ENCODE data around the gene ULK3. TPM values are rescaled to one million over a fixed set of nuclear protein-coding genes. Genes with fewer than 3 reads are reported as not detected.

ULK3 gene
- polyA plus RNA-seq, 3 donors, result 33.2 to 34.3 (median 33.6) TPM

DNA sequence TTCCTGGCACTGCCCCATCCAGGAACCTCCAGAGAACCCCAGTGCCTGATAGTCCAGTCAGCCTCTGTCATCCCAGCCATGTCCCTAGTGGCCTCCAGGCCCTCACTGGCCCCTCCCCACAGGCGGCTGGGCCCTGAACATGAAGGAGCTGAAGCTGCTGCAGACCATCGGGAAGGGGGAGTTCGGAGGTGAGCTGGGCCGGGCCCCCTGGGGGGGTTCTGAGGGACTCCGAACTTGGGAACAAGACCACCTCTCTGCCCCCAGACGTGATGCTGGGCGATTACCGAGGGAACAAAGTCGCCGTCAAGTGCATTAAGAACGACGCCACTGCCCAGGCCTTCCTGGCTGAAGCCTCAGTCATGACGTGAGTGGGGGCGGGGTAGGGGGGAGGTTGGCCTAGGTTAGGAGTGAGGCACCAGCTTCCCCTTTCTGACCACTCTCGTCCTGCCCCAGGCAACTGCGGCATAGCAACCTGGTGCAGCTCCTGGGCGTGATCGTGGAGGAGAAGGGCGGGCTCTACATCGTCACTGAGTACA lies 42.3 kb downstream of the ULK3 start:
- DNase-seq, result no peak

GRCh38 chr15:74799856-74800558 lies 42.9 kb downstream of the ULK3 start:
- DNase-seq, result no peak

DNA sequence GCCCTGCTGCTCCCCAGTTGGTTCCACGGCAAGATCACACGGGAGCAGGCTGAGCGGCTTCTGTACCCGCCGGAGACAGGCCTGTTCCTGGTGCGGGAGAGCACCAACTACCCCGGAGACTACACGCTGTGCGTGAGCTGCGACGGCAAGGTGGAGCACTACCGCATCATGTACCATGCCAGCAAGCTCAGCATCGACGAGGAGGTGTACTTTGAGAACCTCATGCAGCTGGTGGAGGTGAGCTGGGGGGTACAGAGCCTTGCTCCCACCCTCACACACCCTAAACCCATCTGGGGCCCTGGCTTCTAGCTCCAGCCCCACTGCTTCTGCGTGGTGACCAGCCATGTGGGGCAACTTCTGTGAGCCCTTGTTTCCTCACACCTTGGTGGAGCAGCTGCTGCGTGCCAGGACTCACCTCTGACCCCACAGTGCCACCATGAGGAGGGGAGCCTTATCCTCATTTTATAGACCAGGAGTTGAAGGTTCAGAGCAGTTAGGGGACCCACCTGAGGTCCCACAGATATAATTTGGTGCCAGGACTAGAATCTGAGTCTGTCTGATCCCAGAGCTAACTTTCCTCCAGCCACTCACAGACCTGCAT lies 43.6 kb downstream of the ULK3 start:
- no peak for DNase-seq

DNA sequence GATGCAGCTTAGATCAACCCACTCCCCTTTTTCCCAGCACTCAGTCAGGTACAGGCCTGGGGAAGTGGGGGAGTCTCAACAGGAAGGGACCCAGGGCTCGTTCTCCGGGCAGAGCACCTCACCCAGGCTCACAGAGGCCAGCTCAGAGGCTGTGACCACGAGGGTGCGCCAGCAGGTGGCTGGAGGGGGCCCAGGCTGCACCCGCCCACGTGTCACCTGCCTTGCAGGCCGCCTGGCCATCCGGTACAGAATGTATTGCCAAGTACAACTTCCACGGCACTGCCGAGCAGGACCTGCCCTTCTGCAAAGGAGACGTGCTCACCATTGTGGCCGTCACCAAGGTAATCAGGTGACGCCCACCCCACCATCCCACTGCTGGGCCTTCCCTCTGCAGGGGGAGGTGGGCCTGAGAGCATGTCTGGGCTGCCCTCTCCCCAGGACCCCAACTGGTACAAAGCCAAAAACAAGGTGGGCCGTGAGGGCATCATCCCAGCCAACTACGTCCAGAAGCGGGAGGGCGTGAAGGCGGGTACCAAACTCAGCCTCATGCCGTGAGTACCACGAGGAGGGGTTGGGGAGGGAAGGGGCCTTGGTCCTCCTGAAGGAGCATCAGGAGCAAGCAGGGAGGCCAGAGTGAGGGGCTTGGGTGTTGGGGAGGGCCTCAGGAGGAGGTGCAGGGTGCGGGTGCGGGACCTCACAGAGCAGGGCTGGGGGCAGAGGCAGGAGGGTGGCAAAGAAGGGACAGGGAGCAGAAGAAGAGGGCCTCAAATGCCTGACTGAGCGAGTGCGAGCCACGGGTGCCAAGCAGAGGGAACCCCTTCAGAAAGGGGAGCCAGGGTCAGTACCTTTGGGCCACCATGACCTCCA lies 44.3 kb downstream of the ULK3 start:
- DNase-seq, result no peak

- DNase-seq, result no peak
Measured at GRCh38 chr15:74795966-74796625, 46.9 kb downstream of the ULK3 start.

DNA sequence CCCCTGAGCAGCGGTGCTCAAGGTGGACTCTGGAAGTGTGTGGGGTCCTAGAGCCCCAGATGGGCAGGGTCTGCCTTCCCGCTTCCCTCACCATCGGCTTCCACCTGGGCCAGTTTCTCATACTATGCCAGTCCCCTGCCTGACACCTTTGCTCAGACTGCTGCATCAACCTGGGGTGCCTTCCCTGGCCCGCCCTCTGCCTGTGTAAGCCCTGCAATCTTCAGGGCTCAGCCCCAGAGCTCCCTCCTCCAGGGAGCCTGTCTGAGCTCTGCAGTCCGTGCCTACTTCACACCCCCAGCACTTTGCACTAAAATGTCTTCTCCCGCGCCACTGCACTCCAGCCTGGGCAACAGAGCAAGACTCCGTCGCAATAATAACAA lies 48.0 kb downstream of the ULK3 start:
- no peak for DNase-seq

DNA sequence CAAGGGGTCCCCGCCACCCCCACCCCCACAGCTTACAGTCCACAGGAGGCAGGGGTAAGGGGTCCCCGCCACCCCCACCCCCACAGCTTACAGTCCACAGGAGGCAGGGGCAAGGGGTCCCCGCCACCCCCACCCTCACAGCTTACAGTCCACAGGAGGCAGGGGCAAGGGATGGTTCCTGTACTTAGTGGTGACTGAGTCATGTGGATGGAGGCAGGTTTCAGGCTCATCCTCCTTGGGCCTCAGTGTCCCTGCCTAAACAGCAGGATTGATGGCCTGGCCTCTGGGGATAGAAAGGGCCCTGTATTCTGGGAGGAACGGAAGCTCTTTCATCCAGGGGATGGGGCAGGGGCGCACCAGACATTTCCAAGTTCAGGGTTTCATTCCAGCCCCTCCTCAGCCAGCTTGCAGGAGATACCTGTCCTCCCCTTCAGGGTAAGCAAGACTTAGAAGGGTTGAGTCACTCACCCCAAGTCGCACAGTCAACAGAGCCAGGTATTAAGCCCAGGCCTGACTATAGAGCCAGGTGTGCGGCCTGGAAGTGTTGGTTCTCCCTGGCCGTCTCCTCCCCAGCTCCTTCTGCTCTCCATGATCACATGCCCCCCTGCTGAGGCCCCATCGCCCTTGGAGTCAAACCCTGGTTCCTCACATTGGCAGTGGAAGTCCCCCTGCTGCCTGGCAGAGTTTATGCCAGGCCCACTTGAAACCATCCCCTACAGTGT lies 48.5 kb downstream of the ULK3 start:
- DNase-seq, result no peak

DNA sequence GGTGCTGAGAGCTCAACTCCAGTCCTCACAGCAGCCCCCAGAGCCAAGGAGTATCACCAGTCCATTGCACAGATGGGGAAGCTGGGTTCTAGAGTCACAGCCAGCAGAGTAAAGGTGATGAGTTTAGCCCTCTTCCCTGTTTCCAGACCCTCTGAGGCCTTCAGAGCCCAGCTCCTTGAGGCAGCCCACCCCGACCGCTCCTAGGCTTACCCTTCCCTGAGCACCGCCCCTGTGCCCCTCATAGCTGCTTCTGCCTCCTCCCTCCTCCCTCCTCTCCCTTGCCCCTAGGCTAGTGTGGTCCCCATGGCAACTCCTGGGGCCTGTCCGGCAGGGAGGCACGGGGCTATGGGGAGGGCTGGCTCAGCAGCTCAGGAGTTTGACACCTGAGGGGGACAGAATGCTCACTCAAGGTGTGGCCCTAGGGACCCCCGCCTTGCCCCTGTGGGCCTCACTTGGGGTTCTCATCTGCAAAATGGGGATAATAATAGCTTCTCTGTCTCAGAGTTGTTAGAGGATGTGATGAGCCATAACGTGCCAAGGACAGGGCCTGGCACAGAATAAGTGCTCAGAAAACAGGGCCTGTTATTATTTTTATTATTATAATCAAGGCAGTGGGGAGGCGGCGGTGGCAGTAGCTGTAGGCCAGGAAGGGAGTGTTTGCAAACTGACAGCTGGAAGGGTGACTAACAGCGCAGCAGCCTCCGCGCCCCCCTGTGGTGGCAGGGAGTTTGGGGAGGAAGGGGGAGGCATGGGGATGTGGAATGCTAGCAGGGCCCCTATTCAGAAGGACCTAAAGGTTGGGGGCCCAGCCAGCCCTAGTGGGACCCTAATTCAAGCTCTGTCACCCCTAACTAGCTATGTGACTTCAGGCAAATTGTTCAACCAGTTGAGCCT lies 49.6 kb downstream of the ULK3 start:
- DNase-seq, result no peak

DNA sequence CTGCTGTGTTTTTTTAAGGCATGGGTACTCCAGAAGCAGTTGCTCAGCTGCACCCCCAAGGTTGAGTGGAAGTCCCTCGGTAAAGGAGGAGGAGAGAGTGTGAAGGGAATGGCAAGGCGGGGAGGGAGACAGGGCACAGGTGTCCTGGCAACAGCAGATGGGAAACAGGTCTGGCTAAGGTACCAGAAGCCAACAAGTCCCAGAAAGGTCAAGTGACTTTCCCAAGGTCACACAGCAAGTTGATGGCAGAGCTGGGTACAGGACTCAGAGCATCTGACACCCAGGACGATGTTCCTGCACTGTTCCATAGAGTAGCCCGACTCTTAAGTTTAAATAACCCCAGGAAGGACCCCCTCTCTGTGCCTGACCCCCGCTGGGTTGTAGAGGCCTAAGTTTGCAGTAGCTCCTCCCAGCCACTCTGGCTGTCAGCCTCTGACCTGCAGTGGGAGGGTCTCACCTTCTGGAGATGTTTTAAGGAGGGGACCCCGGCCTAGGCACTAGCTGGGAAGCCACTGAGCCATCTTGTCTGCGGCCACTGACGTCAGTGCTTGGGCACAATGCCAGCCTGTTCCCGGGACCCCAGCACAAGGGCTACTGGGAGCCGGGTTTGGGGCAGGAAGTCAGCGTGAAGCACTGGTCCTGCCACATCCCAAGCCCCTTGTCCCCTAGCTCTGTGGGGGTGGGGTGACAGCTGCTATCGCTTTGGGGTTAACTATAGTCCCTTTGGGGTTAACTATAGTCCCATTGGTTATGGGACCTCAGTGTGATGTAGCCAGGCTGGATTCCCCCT lies 50.5 kb downstream of the ULK3 start:
- no peak for DNase-seq

DNA sequence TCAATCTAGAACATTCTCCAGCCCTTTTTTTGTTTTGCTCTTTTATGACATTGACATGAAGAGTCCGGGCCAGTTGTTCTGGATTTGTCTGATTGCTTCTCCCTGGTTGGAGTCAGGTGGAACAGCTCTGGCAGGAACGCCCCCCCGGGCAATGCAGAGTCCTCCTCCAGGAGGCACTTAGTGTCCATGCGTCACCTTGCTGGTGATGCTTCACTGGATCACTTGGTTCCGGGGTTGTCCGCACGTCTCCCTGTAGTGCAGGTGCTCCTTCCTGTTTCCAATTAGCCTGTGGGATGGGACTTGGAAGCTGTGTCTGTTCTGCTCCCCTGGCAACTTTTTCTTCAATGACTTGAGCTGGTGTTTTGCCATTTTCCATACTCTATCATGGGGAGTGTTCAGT lies 51.3 kb downstream of the ULK3 start:
- DNase-seq, result no peak

- DNase-seq, result no peak
Measured at GRCh38 chr15:74791007-74791406, 51.9 kb downstream of the ULK3 start.

- no peak for DNase-seq
Measured at GRCh38 chr15:74790080-74790916, 52.7 kb downstream of the ULK3 start.

DNA sequence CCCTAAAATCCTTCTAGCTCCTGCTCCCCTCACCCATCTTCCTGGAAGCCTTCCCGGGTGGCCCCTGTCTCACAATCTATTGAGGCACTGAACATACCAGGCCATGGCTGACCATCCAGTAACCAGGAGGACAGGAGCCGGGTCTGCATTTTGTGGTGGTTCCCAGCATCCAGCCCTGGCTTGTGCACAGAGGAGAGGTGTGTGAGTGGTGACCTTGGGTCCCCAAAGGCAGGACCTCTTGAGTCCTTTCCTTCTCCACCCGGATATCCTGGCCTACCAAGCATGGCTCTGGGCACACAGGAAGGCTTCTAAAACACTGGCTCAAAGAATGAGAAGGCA lies 53.2 kb downstream of the ULK3 start:
- no peak for DNase-seq

GRCh38 chr15:74789171-74789631 lies 53.8 kb downstream of the ULK3 start:
- no peak for DNase-seq

DNA sequence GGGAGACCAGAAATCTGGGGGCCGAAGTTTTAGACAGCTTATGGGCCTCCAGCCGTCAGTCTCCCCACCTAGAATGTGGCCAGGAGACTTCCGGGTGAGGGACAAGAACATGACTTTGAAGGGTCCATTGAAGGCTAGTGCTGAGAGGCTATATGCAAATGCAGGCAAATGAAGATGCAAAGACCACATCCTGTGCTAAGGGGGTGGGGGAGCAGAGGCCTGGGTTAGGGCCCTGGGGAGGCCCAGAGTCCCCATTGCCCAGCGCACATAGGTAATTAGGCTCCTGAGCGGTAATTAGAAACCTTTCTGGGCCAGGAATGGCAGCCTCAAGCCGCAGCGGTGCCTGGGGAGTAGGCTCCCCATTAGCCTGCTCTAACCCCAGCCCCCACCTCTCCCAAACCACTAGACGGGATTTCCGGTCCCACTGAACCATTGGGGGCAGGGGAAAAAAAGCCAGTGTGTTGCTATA lies 54.2 kb downstream of the ULK3 start:
- DNase-seq, result no peak

GRCh38 chr15:74788042-74788682 lies 54.8 kb downstream of the ULK3 start:
- DNase-seq, result no peak

GRCh38 chr15:74787251-74788041 lies 55.5 kb downstream of the ULK3 start:
- DNase-seq, result no peak
